ENCODE data around the gene CCDC183. TPM values are rescaled to one million over a fixed set of nuclear protein-coding genes. Genes with fewer than 3 reads are reported as not detected.
A peak's percentile ranks its signal among the peaks of the same experiment; 100 is the strongest.

CCDC183 gene
- total RNA-seq, 1 experiment from 2014 or later: 1.1 TPM

DNA sequence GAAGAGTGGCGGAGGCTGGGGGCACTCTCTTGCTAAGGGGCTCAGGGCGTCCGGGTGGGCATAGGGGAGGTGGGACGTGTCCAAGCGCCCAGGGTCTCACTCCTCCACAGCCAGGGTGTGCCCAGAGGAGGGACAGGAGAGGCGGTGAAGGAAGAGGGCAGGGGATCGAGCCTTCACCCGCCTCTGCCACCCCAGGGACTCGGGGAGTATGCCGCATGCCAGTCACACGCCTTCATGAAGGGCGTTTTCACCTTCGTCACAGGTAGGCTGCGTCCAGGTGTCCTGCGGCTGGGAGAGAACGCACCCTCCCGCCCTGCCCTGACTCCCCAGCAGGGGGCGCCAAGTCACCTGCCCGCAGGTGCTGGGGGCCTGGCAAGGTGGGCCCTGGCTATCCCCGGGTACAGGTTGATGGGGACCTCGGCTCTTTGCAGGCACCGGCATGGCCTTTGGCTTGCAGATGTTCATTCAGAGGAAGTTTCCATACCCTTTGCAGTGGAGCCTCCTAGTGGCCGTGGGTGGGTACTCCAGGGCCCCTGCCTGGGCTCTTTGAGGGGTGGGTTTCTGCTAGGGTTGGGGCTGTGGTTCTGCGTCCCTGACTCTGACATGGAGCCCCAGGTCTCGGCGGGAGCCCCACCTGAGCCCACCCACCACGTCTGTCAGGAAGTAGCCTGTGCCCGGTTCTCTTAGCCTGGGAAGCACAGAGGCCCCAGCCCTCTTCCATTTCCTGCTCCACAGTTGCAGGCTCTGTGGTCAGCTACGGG, 4.4 kb upstream of the CCDC183 start:
- H3K4me1 Mint-ChIP-seq: peaks cover 17 to 34% of the 10 kb centered on the region in 2 experiments
- no peak overlapping the region for H4K5ac ChIP-seq (ENCODE audit: insufficient read length, low read depth, low read length)
- no CpG with 5 or more reads among the region's 29 CpGs for WGBS (ENCODE audit: extremely low coverage, insufficient read length, low lambda C conversion rate)

More for the DNA sequence above, 4.4 kb upstream of the CCDC183 start:
- Histone ChIP-seq H4K20me1 (ENCODE audit: control insufficient read depth, insufficient read depth, insufficient read length) (no peaks in the 10 kb centered on the region), H4K91ac (ENCODE audit: insufficient read length, low read depth, low read length) (no peak overlapping the region), H2BK120ac (ENCODE audit: low read depth, low read length, poor library complexity, severe bottlenecking) (no peak overlapping the region), H2BK12ac (ENCODE audit: insufficient read length, low read depth, low read length) (no peak overlapping the region), H2BK5ac (ENCODE audit: insufficient read length, low read length) (no peak overlapping the region), H3K4me1 (ENCODE audit: insufficient read depth, low read length) (no peaks in the 10 kb centered on the region), H3K27ac (ENCODE audit: insufficient read length, low read depth, low read length) (no peak overlapping the region), H2AFZ (ENCODE audit: low read length) (no peak overlapping the region), H2BK15ac (ENCODE audit: low read depth, low read length) (no peak overlapping the region), H3T11ph (ENCODE audit: low read length) (no peak overlapping the region), H4K8ac (replicated peaks; ENCODE audit: insufficient read length, low read depth, low read length) (no peak overlapping the region), H3K23me2 (ENCODE audit: insufficient read length, low read depth, low read length, poor library complexity, severe bottlenecking) (no peaks in the 10 kb centered on the region), H3K4me2 (ENCODE audit: insufficient read depth, insufficient read length, low read length) (peak overlapping the region; percentile 69), H3K9ac (ENCODE audit: extremely low read depth, insufficient read length, low read length) (no peak overlapping the region), H3K14ac (ENCODE audit: insufficient read depth, low read length) (peak overlapping the region; percentile 54; the same call in 1 of the 2 replicates), H3K23ac (ENCODE audit: insufficient read length, low read depth, low read length) (no peak overlapping the region), H3K79me1 (ENCODE audit: insufficient read depth, low read depth, low read length, poor library complexity, severe bottlenecking) (no peaks in the 10 kb centered on the region), H2BK20ac (ENCODE audit: low read depth, low read length, poor library complexity, severe bottlenecking) (no peak overlapping the region), H2AK5ac (ENCODE audit: insufficient read length, low read length) (no peak overlapping the region), H3K18ac (ENCODE audit: insufficient read length, low read depth, low read length) (peak overlapping the region; percentile 86), H3K4ac (ENCODE audit: low read depth, low read length) (no peak overlapping the region), H3K27me3 (ENCODE audit: insufficient read depth, low read length) (no peaks in the 10 kb centered on the region), H3K9me3 (ENCODE audit: control insufficient read depth, low read depth, low read length) (no peaks in the 10 kb centered on the region), H3K79me2 (ENCODE audit: insufficient read depth, low read length) (no peaks in the 10 kb centered on the region), H3K56ac (ENCODE audit: insufficient read length, low read depth, low read length) (no peak overlapping the region)
- TF ChIP-seq CTCF (conservative IDR thresholded peaks at IDR 0.05): peak; percentile 99
- Mint-ChIP-seq H3K27ac (peak overlapping the region in 2 of 3 experiments; percentile 66 to 97; a peak in 3 of 7 replicates), H3K36me3 (ENCODE audit: insufficient read depth in 1 of 3, low read depth in 3 of 3) (peaks cover 0 to 8% (median 1%) of the 10 kb centered on the region in 3 experiments; a peak in 3 of 7 replicates), H3K4me3 (peak overlapping the region; percentile 81 to 89), H3K27me3 (ENCODE audit: low read depth) (peaks cover 16% of the 10 kb centered on the region), H3K9me3 (no peaks in the 10 kb centered on the region)
- peak; percentile 92 for DNase-seq
